A549 (cell line): ENCODE results near the gene DHRS7C.

Source experiments
- CHD2 ChIP-seq: fragments of 150-350 bp; IDR thresholded peaks from 2 replicates; pipeline ENCODE4 v1.6.1; 2014; ENCODE audit warnings: low read length; ENCODE audit not compliant: partially characterized antibody
- CHD4 ChIP-seq: fragments of 200-600 bp; sonication (generic); IDR thresholded peaks from 2 replicates; pipeline ENCODE4 v1.6.1; 2016; ENCODE audit warnings: antibody characterized with exemption, mild to moderate bottlenecking, borderline replicate concordance
- CTCF ChIP-seq: fragments of >200 bp; sonication (Bioruptor Twin); formaldehyde crosslinking; IDR thresholded peaks from 3 replicates; pipeline ENCODE4 v1.5.1; 2016
- EP300 ChIP-seq, 2 experiments: fragments of >200 bp; sonication (Bioruptor Twin); formaldehyde crosslinking; IDR thresholded peaks; 2 replicates in 1 of 2; 3 replicates in 1 of 2; pipeline ENCODE4 v1.6.1; 2016 to 2017
- HDAC2 ChIP-seq: fragments of 200-600 bp; sonication (generic); IDR thresholded peaks from 2 replicates; pipeline ENCODE4 v1.6.1; 2016
- HEYL ChIP-seq: fragments of 250-450 bp; sonication (Bioruptor Pico); IDR thresholded peaks from 2 replicates; pipeline ENCODE4 v1.8.0; 2021; ENCODE audit warnings: mild to moderate bottlenecking, moderate library complexity
- MAX ChIP-seq: IDR thresholded peaks from 2 replicates; pipeline ENCODE4 v1.6.1; 2012
- MAZ ChIP-seq: fragments of 150-350 bp; IDR thresholded peaks from 2 replicates; pipeline ENCODE4 v1.6.1; 2014; ENCODE audit warnings: antibody characterized with exemption, low read depth, low read length, borderline replicate concordance
- NR3C1 ChIP-seq: fragments of >200 bp; sonication (Bioruptor Twin); formaldehyde crosslinking; IDR thresholded peaks from 3 replicates; pipeline ENCODE4 v1.6.1; 2017
- SMC3 ChIP-seq: fragments of >200 bp; sonication (Bioruptor Twin); formaldehyde crosslinking; IDR thresholded peaks from 3 replicates; pipeline ENCODE4 v1.6.1; 2018; ENCODE audit warnings: inconsistent platforms
- ZC3H11A ChIP-seq: fragments of 450-650 bp; IDR thresholded peaks from 2 replicates; pipeline ENCODE4 v1.6.1; 2014; ENCODE audit warnings: antibody characterized with exemption, mild to moderate bottlenecking
- ZFP36 ChIP-seq: fragments of 450-650 bp; IDR thresholded peaks from 2 replicates; pipeline ENCODE4 v1.6.1; 2014; ENCODE audit warnings: borderline replicate concordance; ENCODE audit not compliant: partially characterized antibody
- TF ChIP-seq, protein P1 (sequence below): fragments of 200-600 bp; sonication (generic); IDR thresholded peaks from 2 replicates; pipeline ENCODE4 v1.6.1; 2016; ENCODE audit warnings: antibody characterized with exemption, mild to moderate bottlenecking, moderate library complexity
- TF ChIP-seq, protein P2 (sequence below): fragments of 250-450 bp; sonication (Bioruptor Pico); IDR thresholded peaks from 2 replicates; pipeline ENCODE4 v1.5.0; 2021; ENCODE audit warnings: mild to moderate bottlenecking, moderate library complexity, borderline replicate concordance

DNA sequence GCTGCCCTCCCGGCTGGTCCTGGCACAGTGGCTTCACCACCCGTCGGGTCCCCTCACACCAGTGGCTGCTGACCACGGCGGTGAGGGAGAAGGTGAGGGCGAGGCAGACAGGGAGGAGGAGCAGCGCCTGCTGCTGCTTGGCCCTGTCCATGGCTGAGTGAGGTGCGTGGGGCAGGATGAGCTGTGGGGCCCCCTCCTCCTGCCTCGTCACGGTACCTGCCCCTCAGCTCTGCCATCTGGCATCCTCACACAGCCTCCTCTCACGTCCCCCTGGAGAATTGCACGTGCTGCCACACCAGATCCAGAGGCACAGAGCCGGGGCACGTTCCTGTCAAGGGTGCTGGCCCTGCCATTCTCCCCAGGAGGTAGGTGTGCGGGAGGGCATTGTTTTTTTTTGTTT, 30.5 kb upstream of the DHRS7C start, which contains the start of gene GSG1L2:
- TF ChIP-seq HDAC2 (no peak), SMC3 (no peak), MAX (no peak), CTCF (no peak), CHD2 (no peak), EP300 (IDR thresholded peaks at IDR 0.05) (no peak), MAZ (no peak), ZC3H11A (no peak), HEYL (CRISPR knock-in tag) (no peak), CHD4 (no peak), NR3C1 (no peak), ZFP36 (no peak)
- TF ChIP-seq, protein P1, sequence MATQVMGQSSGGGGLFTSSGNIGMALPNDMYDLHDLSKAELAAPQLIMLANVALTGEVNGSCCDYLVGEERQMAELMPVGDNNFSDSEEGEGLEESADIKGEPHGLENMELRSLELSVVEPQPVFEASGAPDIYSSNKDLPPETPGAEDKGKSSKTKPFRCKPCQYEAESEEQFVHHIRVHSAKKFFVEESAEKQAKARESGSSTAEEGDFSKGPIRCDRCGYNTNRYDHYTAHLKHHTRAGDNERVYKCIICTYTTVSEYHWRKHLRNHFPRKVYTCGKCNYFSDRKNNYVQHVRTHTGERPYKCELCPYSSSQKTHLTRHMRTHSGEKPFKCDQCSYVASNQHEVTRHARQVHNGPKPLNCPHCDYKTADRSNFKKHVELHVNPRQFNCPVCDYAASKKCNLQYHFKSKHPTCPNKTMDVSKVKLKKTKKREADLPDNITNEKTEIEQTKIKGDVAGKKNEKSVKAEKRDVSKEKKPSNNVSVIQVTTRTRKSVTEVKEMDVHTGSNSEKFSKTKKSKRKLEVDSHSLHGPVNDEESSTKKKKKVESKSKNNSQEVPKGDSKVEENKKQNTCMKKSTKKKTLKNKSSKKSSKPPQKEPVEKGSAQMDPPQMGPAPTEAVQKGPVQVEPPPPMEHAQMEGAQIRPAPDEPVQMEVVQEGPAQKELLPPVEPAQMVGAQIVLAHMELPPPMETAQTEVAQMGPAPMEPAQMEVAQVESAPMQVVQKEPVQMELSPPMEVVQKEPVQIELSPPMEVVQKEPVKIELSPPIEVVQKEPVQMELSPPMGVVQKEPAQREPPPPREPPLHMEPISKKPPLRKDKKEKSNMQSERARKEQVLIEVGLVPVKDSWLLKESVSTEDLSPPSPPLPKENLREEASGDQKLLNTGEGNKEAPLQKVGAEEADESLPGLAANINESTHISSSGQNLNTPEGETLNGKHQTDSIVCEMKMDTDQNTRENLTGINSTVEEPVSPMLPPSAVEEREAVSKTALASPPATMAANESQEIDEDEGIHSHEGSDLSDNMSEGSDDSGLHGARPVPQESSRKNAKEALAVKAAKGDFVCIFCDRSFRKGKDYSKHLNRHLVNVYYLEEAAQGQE = no peak
- TF ChIP-seq, protein P2, sequence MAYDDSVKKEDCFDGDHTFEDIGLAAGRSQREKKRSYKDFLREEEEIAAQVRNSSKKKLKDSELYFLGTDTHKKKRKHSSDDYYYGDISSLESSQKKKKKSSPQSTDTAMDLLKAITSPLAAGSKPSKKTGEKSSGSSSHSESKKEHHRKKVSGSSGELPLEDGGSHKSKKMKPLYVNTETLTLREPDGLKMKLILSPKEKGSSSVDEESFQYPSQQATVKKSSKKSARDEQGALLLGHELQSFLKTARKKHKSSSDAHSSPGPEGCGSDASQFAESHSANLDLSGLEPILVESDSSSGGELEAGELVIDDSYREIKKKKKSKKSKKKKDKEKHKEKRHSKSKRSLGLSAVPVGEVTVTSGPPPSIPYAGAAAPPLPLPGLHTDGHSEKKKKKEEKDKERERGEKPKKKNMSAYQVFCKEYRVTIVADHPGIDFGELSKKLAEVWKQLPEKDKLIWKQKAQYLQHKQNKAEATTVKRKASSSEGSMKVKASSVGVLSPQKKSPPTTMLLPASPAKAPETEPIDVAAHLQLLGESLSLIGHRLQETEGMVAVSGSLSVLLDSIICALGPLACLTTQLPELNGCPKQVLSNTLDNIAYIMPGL (CRISPR knock-in tag) = no peak
